AG04449 (cell line): Measurements from ENCODE around the gene FBN2.

ENCODE experiments used
- CTCF ChIA-PET: fragments of 350-600 bp; formaldehyde crosslinking; extraction: SDS; loops from one replicate; lab custom pipeline; 2021; ENCODE audit warnings: antibody characterized with exemption; lab: Yijun Ruan, JAX
- POLR2A ChIA-PET: fragments of 400-600, 350-600 bp; formaldehyde crosslinking; extraction: SDS; loops from one replicate; lab custom pipeline; 2020; ENCODE audit warnings: antibody characterized with exemption, inconsistent platforms; lab: Yijun Ruan, JAX
- DNase-seq: peaks from one replicate; pipeline ENCODE4 v3.0.0-alpha.2; 2010; ENCODE audit warnings: low read depth, low spot score
- H3K4me3 ChIP-seq: 2 replicates; pipeline ENCODE4 v1.5.1; 2011; ENCODE audit warnings: low read depth, mild to moderate bottlenecking, control low read depth, low read length
- CTCF ChIP-seq: IDR thresholded peaks from one replicate; pipeline ENCODE4 v1.5.1; 2011; ENCODE audit warnings: mild to moderate bottlenecking, moderate library complexity, low read length, control low read depth, inconsistent platforms; ENCODE audit not compliant: insufficient read depth; ENCODE audit errors: missing control alignments

Gene FBN2

GRCh38 chr5:128538000-128538249, at the start of gene FBN2:
Gene FBN2, minus strand, starts transcription at chr5:128538245. Its CDS starts 642 bp downstream, at chr5:128537603.
- H3K4me3 ChIP-seq: peak within 1 kb of the TSS; percentile 91
- DNase-seq: no peak
- ChIA-PET POLR2A (interaction anchor here (0.8 to 3.8 kb wide), 5 partner anchors 35 to 321 kb away, joined by 3 to 21 read pairs (median 9); no protein-coding TSS in a partner anchor), CTCF (interaction anchor here (1.4 to 5.5 kb wide), 4 partner anchors 13 to 139 kb away, joined by 4 to 76 read pairs (median 13); no protein-coding TSS in a partner anchor)
- no peak for TF ChIP-seq CTCF

- DNase-seq: no peak
- H3K4me3 ChIP-seq: no peak overlapping the region
- ChIA-PET POLR2A (no interaction called here), CTCF (no interaction called here)
- no peak for TF ChIP-seq CTCF
Observed at GRCh38 chr5:128587275-128587674, 49.2 kb upstream of the FBN2 start.

GRCh38 chr5:128586848-128587247, 48.8 kb upstream of the FBN2 start:
- H3K4me3 ChIP-seq: no peak overlapping the region
- ChIA-PET CTCF (no interaction called here), POLR2A (no interaction called here)
- no peak for DNase-seq
- TF ChIP-seq CTCF: no peak

GRCh38 chr5:128579639-128580038, 41.6 kb upstream of the FBN2 start:
- ChIA-PET POLR2A (interaction anchor here (1.9 kb wide), 1 partner anchor 58 kb away, joined by 8 read pairs; no protein-coding TSS in a partner anchor), CTCF (no interaction called here)
- DNase-seq: no peak
- H3K4me3 ChIP-seq: no peak overlapping the region
- TF ChIP-seq CTCF: no peak

- DNase-seq: peak; percentile 76
- TF ChIP-seq CTCF: no peak
- ChIA-PET CTCF (no interaction called here), POLR2A (interaction anchor here (1.1 to 1.9 kb wide), 2 partner anchors 42 to 58 kb away, joined by 3 to 8 read pairs; no protein-coding TSS in a partner anchor)
- H3K4me3 ChIP-seq: no peak overlapping the region
Observed at GRCh38 chr5:128579093-128579492, 41.0 kb upstream of the FBN2 start.

GRCh38 chr5:128574041-128574440, 36.0 kb upstream of the FBN2 start:
- H3K4me3 ChIP-seq: no peak overlapping the region
- ChIA-PET CTCF (interaction anchor here (0.8 to 1.2 kb wide), 4 partner anchors 10 to 102 kb away, joined by 3 to 4 read pairs (median 4); no protein-coding TSS in a partner anchor), POLR2A (interaction anchor here (2.0 kb wide), 1 partner anchor 36 kb away, joined by 9 read pairs; the partner anchor contains the start of gene FBN2)
- no peak for DNase-seq
- TF ChIP-seq CTCF: no peak
